Measurements from ENCODE around the gene BMPR1B.

BMPR1B gene

GRCh38 chr4:95073646-95074045 is 315.9 kb downstream of the BMPR1B start:
- Histone ChIP-seq H3K4me1 (ENCODE audit: low read length) (no peaks in the 10 kb centered on the region), H3K4me3 (ENCODE audit: low read length) (no peak overlapping the region), H2AFZ (ENCODE audit: low read length) (no peak overlapping the region), H3F3A (ENCODE audit: insufficient read depth, low read length) (no peaks in the 10 kb centered on the region), H3K9me2 (replicated peaks; ENCODE audit: insufficient read depth, low read length) (no peaks in the 10 kb centered on the region), H3K27me3 (replicated peaks; ENCODE audit: insufficient read depth, low read length) (no peaks in the 10 kb centered on the region), H3K9ac (ENCODE audit: low read length) (no peak overlapping the region), H3K79me2 (ENCODE audit: low read length) (no peaks in the 10 kb centered on the region), H3K36me3 (replicated peaks; ENCODE audit: insufficient read depth, low read length) (no peaks in the 10 kb centered on the region), H3K4me2 (ENCODE audit: low read depth, low read length) (no peak overlapping the region), H3K9me3 (replicated peaks; ENCODE audit: insufficient read depth, low read length) (no peaks in the 10 kb centered on the region), H3K27ac (ENCODE audit: low read length) (no peak overlapping the region), H4K20me1 (ENCODE audit: insufficient read depth, low read length) (no peaks in the 10 kb centered on the region)
- TF ChIP-seq EZH2 (optimal IDR thresholded peaks at IDR 0.05; ENCODE audit: low read depth, low read length) (no peak), EZH2phosphoT487 (IDR thresholded peaks at IDR 0.05; ENCODE audit: low read length) (no peak), CTCF (IDR thresholded peaks at IDR 0.05; ENCODE audit: low read length) (no peak)
- no peak for DNase-seq

- Histone ChIP-seq H3K9me2 (replicated peaks; ENCODE audit: insufficient read depth, low read length) (no peaks in the 10 kb centered on the region), H3K9me3 (replicated peaks; ENCODE audit: insufficient read depth, low read length) (no peaks in the 10 kb centered on the region), H3K4me2 (ENCODE audit: low read depth, low read length) (no peak overlapping the region), H3K27me3 (replicated peaks; ENCODE audit: insufficient read depth, low read length) (no peaks in the 10 kb centered on the region), H3K36me3 (replicated peaks; ENCODE audit: insufficient read depth, low read length) (no peaks in the 10 kb centered on the region), H3K4me1 (ENCODE audit: low read length) (no peaks in the 10 kb centered on the region), H3F3A (ENCODE audit: insufficient read depth, low read length) (no peaks in the 10 kb centered on the region), H3K27ac (ENCODE audit: low read length) (no peak overlapping the region), H3K9ac (ENCODE audit: low read length) (no peak overlapping the region), H2AFZ (ENCODE audit: low read length) (no peak overlapping the region), H3K79me2 (ENCODE audit: low read length) (no peaks in the 10 kb centered on the region), H4K20me1 (ENCODE audit: insufficient read depth, low read length) (no peaks in the 10 kb centered on the region), H3K4me3 (ENCODE audit: low read length) (no peak overlapping the region)
- TF ChIP-seq CTCF (IDR thresholded peaks at IDR 0.05; ENCODE audit: low read length) (no peak), EZH2 (optimal IDR thresholded peaks at IDR 0.05; ENCODE audit: low read depth, low read length) (no peak), EZH2phosphoT487 (IDR thresholded peaks at IDR 0.05; ENCODE audit: low read length) (no peak)
- DNase-seq = no peak
Measured at GRCh38 chr4:95077864-95078263, 320.1 kb downstream of the BMPR1B start.

GRCh38 chr4:95080969-95081368 is 323.2 kb downstream of the BMPR1B start:
- no peak overlapping the region for H2AFZ ChIP-seq (ENCODE audit: low read length)
- H3K9me2 ChIP-seq (replicated peaks; ENCODE audit: insufficient read depth, low read length) = no peaks in the 10 kb centered on the region
- no peak for DNase-seq
- no peaks in the 10 kb centered on the region for H3K79me2 ChIP-seq (ENCODE audit: low read length)
- H3K36me3 ChIP-seq (replicated peaks; ENCODE audit: insufficient read depth, low read length) = no peaks in the 10 kb centered on the region
- H4K20me1 ChIP-seq (ENCODE audit: insufficient read depth, low read length) = no peaks in the 10 kb centered on the region
- TF ChIP-seq EZH2 (optimal IDR thresholded peaks at IDR 0.05; ENCODE audit: low read depth, low read length) = no peak
- no peak overlapping the region for H3K9ac ChIP-seq (ENCODE audit: low read length)
- H3K9me3 ChIP-seq (replicated peaks; ENCODE audit: insufficient read depth, low read length) = no peaks in the 10 kb centered on the region
- no peak overlapping the region for H3K4me2 ChIP-seq (ENCODE audit: low read depth, low read length)
- H3K27me3 ChIP-seq (replicated peaks; ENCODE audit: insufficient read depth, low read length) = no peaks in the 10 kb centered on the region
- peaks cover 2% of the 10 kb centered on the region; the same call in 1 of the 2 replicates for H3F3A ChIP-seq (ENCODE audit: insufficient read depth, low read length)
- peaks cover 12% of the 10 kb centered on the region; the same call in 1 of the 2 replicates for H3K4me1 ChIP-seq (ENCODE audit: low read length)
- H3K4me3 ChIP-seq (ENCODE audit: low read length) = no peak overlapping the region
- no peak overlapping the region for H3K27ac ChIP-seq (ENCODE audit: low read length)

DNA sequence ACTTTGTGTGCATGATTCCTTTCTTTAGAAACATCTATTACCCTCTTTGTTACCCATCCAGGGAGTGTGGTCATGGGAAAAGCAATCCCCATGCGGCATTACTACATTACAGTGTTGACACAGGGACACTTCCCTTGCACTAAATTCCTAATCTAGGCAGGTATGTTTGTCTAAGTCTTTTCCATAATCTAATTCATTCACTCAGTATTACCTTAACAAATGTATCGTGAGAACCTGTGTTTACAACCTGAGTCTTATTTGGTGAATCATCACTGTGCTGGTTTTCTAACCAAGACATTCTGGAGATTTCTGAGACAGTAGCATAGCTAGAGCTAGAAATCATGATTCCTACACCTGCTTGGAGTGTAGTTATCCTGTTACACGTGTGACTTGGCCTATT is 326.8 kb downstream of the BMPR1B start:
- no peak for DNase-seq
- Histone ChIP-seq H3K9me2 (replicated peaks; ENCODE audit: insufficient read depth, low read length) (no peaks in the 10 kb centered on the region), H3K79me2 (ENCODE audit: low read length) (no peaks in the 10 kb centered on the region), H3K9ac (ENCODE audit: low read length) (no peak overlapping the region), H3K4me1 (ENCODE audit: low read length) (peaks cover 12% of the 10 kb centered on the region; the same call in 1 of the 2 replicates), H3K4me2 (ENCODE audit: low read depth, low read length) (no peak overlapping the region), H2AFZ (ENCODE audit: low read length) (no peak overlapping the region), H3K27ac (ENCODE audit: low read length) (no peak overlapping the region), H3K9me3 (replicated peaks; ENCODE audit: insufficient read depth, low read length) (no peaks in the 10 kb centered on the region), H3K36me3 (replicated peaks; ENCODE audit: insufficient read depth, low read length) (no peaks in the 10 kb centered on the region), H3K27me3 (replicated peaks; ENCODE audit: insufficient read depth, low read length) (no peaks in the 10 kb centered on the region), H3K4me3 (ENCODE audit: low read length) (no peak overlapping the region), H3F3A (ENCODE audit: insufficient read depth, low read length) (peaks cover 2% of the 10 kb centered on the region; the same call in 1 of the 2 replicates), H4K20me1 (ENCODE audit: insufficient read depth, low read length) (no peaks in the 10 kb centered on the region)
- TF ChIP-seq EZH2phosphoT487 (IDR thresholded peaks at IDR 0.05; ENCODE audit: low read length) (no peak), EZH2 (optimal IDR thresholded peaks at IDR 0.05; ENCODE audit: low read depth, low read length) (no peak), CTCF (IDR thresholded peaks at IDR 0.05; ENCODE audit: low read length) (no peak)

Measured in MM.1S (cell line).